ENCODE measurements around the gene JSRP1.

- TF ChIP-seq CTCF (IDR thresholded peaks at IDR 0.05) (no peak), POLR2A (IDR thresholded peaks at IDR 0.05) (no peak)
Observed at GRCh38 chr19:2266183-2266993, 10.2 kb upstream of the JSRP1 start.

All from sigmoid colon (tissue), 3 donors.